Measurements from ENCODE around the gene UNC45A. TPM values are rescaled to one million over a fixed set of nuclear protein-coding genes. Genes with fewer than 3 reads are reported as not detected.

UNC45A gene
- total RNA-seq, 2 experiments from 2014 or later: 46.1 to 68.0 TPM

DNA sequence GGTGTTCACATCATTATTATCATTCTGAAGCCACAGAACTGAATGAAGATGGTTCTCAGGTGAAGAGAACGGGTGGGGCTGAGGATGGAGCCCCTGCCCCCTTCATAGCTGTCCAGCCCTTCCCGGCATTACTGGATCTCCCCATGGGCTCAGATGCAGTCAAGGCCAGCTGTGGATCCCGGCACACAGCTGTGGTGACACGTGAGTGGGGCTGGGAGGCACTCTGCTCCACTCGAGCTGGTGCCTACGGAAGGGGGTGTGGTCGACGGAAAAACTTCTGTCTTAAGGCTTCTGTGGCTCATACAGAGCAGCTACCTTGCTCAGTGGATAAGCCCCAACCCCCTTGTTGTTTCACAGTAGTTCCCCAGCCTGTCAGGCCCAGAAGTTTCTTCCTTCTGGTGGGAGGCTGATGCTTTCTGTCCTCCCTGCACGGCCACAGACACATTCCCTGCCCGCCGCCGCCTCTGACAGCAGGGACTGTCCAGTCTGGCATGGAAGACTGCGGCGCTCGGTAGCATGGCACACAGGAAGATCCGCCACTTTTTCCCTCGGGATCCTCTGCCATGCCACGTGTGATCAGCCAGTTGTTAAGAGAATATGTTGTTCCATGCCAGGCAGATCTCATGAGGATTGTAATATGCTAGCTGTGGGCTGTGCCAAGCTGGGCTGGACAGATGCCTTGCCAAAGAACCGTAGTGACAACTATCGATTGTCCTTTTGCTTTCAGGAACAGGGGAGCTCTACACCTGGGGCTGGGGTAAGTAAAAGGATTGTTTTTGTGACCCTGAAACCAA, 25.4 kb downstream of the UNC45A start:
- no TSS peak for BruUV-seq (replicated peaks)
- intact Hi-C loops (cut with micrococcal nuclease; ENCODE audit: unreplicated experiment): no loop called here
- H3K9me2 ChIP-seq (ENCODE audit: insufficient read depth, low read length): no peaks in the 10 kb centered on the region
- H3K4me2 ChIP-seq (ENCODE audit: low read length): no peak overlapping the region
- ChIA-PET POLR2A (interaction anchor here (0.7 to 2.1 kb wide), 3 partner anchors 28 to 67 kb away, joined by 3 to 5 read pairs (median 4); partner anchors contain the start of gene HDDC3), CTCF (ENCODE audit: unreplicated experiment) (no interaction called here)
- no peak overlapping the region for H2AFZ ChIP-seq (ENCODE audit: low read length)
- H3K79me2 ChIP-seq (ENCODE audit: insufficient read depth, low read depth, low read length): peaks cover 10% of the 10 kb centered on the region
- no peak overlapping the region for H3K4me3 ChIP-seq (ENCODE audit: low read depth, low read length, poor library complexity, severe bottlenecking)
- H4K20me1 ChIP-seq (ENCODE audit: insufficient read depth, low read length): no peaks in the 10 kb centered on the region; the same call in 1 of the 2 replicates
- H3K4me1 ChIP-seq (ENCODE audit: insufficient read depth, low read length, poor library complexity, severe bottlenecking): peaks cover 11% of the 10 kb centered on the region
- DNase-seq (ENCODE audit: low spot score): no peak
- H3K27ac ChIP-seq (ENCODE audit: low read depth, low read length, poor library complexity, severe bottlenecking): no peak overlapping the region
- peaks cover 81% of the 10 kb centered on the region for H3K36me3 ChIP-seq (ENCODE audit: insufficient read depth, low read length)
- no peaks in the 10 kb centered on the region for H3K9me3 ChIP-seq (ENCODE audit: low read length)
- no peak for TF ChIP-seq EZH2phosphoT487 (IDR thresholded peaks at IDR 0.05; ENCODE audit: borderline replicate concordance, low read depth, low read length)
- TF ChIP-seq, protein P1, sequence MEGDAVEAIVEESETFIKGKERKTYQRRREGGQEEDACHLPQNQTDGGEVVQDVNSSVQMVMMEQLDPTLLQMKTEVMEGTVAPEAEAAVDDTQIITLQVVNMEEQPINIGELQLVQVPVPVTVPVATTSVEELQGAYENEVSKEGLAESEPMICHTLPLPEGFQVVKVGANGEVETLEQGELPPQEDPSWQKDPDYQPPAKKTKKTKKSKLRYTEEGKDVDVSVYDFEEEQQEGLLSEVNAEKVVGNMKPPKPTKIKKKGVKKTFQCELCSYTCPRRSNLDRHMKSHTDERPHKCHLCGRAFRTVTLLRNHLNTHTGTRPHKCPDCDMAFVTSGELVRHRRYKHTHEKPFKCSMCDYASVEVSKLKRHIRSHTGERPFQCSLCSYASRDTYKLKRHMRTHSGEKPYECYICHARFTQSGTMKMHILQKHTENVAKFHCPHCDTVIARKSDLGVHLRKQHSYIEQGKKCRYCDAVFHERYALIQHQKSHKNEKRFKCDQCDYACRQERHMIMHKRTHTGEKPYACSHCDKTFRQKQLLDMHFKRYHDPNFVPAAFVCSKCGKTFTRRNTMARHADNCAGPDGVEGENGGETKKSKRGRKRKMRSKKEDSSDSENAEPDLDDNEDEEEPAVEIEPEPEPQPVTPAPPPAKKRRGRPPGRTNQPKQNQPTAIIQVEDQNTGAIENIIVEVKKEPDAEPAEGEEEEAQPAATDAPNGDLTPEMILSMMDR (conservative IDR thresholded peaks at IDR 0.05; ENCODE audit: low read length): no peak

DNA sequence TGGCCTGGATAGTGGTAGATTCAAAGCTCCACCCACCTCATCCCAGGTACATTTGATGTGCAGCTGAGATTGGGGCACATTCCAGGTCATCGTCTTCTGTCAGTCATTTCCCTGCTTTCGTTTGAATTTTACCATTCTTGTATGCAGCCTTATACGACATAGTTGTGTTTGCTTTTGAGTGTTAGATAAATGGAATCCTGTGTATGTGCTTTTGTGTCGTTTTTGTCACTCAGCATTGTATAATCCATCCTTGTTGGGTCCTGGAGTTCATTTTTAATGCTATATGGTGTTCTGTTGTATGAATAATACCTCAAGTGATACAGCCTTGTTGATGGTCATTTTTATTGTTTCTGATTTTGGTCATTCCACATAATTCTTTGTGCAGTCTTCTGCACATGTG, 26.9 kb downstream of the UNC45A start:
- Histone ChIP-seq H3K79me2 (ENCODE audit: insufficient read depth, low read depth, low read length) (no peaks in the 10 kb centered on the region), H3K4me3 (ENCODE audit: low read depth, low read length, poor library complexity, severe bottlenecking) (no peak overlapping the region), H3K9me2 (ENCODE audit: insufficient read depth, low read length) (no peaks in the 10 kb centered on the region), H3K36me3 (ENCODE audit: insufficient read depth, low read length) (peaks cover 95% of the 10 kb centered on the region), H3K9me3 (ENCODE audit: low read length) (no peaks in the 10 kb centered on the region), H4K20me1 (ENCODE audit: insufficient read depth, low read length) (no peaks in the 10 kb centered on the region; the same call in 1 of the 2 replicates), H2AFZ (ENCODE audit: low read length) (no peak overlapping the region), H3K27ac (ENCODE audit: low read depth, low read length, poor library complexity, severe bottlenecking) (no peak overlapping the region), H3K4me1 (ENCODE audit: insufficient read depth, low read length, poor library complexity, severe bottlenecking) (no peaks in the 10 kb centered on the region), H3K4me2 (ENCODE audit: low read length) (no peak overlapping the region)
- intact Hi-C loops (cut with micrococcal nuclease; ENCODE audit: unreplicated experiment): no loop called here
- BruUV-seq (replicated peaks): no TSS peak
- TF ChIP-seq, protein P1 (conservative IDR thresholded peaks at IDR 0.05; ENCODE audit: low read length): no peak
- TF ChIP-seq EZH2phosphoT487 (IDR thresholded peaks at IDR 0.05; ENCODE audit: borderline replicate concordance, low read depth, low read length): no peak
- no peak for DNase-seq (ENCODE audit: low spot score)
- ChIA-PET CTCF (ENCODE audit: unreplicated experiment) (no interaction called here), POLR2A (no interaction called here)

DNA sequence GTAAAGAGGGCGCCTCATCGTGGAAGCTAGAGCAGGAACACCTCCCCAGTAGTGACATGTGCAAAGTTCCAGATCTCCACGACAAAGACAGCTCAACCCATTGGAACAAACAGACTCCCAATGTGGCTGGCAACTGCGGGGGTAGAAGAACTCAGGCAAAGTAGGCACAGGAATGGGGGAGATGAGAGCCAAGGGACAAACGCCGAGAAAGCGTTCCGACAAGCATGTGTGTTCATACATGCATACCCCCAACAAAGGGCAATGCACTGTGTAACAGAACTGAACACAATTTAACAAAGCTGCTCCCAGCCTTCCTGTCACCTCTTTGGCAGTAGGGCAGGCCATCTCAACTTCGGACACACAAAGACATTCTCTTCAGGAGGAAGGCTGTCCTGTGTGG, 31.2 kb downstream of the UNC45A start:
- DNase-seq (ENCODE audit: low spot score): no peak
- Histone ChIP-seq H3K9me2 (ENCODE audit: insufficient read depth, low read length) (no peaks in the 10 kb centered on the region), H3K9me3 (ENCODE audit: low read length) (no peaks in the 10 kb centered on the region), H2AFZ (ENCODE audit: low read length) (no peak overlapping the region), H3K4me1 (ENCODE audit: insufficient read depth, low read length, poor library complexity, severe bottlenecking) (no peaks in the 10 kb centered on the region), H3K79me2 (ENCODE audit: insufficient read depth, low read depth, low read length) (no peaks in the 10 kb centered on the region), H3K4me3 (ENCODE audit: low read depth, low read length, poor library complexity, severe bottlenecking) (no peak overlapping the region), H3K36me3 (ENCODE audit: insufficient read depth, low read length) (peaks cover 97% of the 10 kb centered on the region), H4K20me1 (ENCODE audit: insufficient read depth, low read length) (no peaks in the 10 kb centered on the region; the same call in 1 of the 2 replicates), H3K4me2 (ENCODE audit: low read length) (no peak overlapping the region), H3K27ac (ENCODE audit: low read depth, low read length, poor library complexity, severe bottlenecking) (no peak overlapping the region)
- BruUV-seq (replicated peaks): TSS peak; percentile 33
- intact Hi-C loops (cut with micrococcal nuclease; ENCODE audit: unreplicated experiment): no loop called here
- CTCF ChIA-PET (ENCODE audit: unreplicated experiment): no interaction called here
- POLR2A ChIA-PET: interaction anchor here (0.9 to 1.5 kb wide), 2 partner anchors 13 to 20 kb away, joined by 3 to 4 read pairs; no protein-coding TSS in a partner anchor
- TF ChIP-seq, protein P1 (conservative IDR thresholded peaks at IDR 0.05; ENCODE audit: low read length): no peak
- no peak for TF ChIP-seq EZH2phosphoT487 (IDR thresholded peaks at IDR 0.05; ENCODE audit: borderline replicate concordance, low read depth, low read length)
